AG09309 (cell line): ENCODE data around the gene GPR52.
A peak's percentile ranks its signal among the peaks of the same experiment; 100 is the strongest.
"Not testable (repeated sequence)": the region's sequence is repeated elsewhere in the genome, so short reads cannot be mapped to it uniquely, and the experiment has no call there.

Source experiments
- DNase-seq: peaks from one replicate; pipeline ENCODE4 v3.0.0-alpha.2; 2010; ENCODE audit warnings: low read depth
- H3K4me3 ChIP-seq: 2 replicates; pipeline ENCODE4 v1.5.1; 2011; ENCODE audit warnings: mild to moderate bottlenecking, low read depth, low read length, moderate library complexity; ENCODE audit not compliant: control insufficient read depth
- TF ChIP-seq, protein P1 (sequence below): IDR thresholded peaks from 2 replicates; pipeline ENCODE4 v1.5.1; 2011; ENCODE audit warnings: mild to moderate bottlenecking, low read depth, low read length, inconsistent platforms; ENCODE audit not compliant: insufficient read depth, control insufficient read depth; ENCODE audit errors: missing control alignments

Gene GPR52

DNA sequence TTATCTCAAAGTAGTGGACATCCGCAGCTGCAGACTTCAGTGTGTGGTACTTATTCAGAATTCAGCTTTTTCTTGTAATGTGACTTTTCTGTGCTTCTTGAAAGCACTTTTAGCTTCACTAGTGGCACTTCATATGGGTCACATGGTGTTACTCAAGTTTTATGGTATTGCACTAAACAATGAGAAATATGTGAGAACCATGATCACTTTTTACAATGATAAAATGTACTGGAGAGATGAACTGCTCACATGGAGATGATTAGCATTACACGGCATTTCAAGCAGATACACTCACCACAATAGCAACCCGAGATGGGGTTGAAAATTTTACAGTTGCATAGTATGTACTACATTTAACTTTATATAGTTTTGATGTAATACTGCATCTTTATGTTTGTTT is 40.1 kb upstream of the GPR52 start:
- TF ChIP-seq, protein P1, sequence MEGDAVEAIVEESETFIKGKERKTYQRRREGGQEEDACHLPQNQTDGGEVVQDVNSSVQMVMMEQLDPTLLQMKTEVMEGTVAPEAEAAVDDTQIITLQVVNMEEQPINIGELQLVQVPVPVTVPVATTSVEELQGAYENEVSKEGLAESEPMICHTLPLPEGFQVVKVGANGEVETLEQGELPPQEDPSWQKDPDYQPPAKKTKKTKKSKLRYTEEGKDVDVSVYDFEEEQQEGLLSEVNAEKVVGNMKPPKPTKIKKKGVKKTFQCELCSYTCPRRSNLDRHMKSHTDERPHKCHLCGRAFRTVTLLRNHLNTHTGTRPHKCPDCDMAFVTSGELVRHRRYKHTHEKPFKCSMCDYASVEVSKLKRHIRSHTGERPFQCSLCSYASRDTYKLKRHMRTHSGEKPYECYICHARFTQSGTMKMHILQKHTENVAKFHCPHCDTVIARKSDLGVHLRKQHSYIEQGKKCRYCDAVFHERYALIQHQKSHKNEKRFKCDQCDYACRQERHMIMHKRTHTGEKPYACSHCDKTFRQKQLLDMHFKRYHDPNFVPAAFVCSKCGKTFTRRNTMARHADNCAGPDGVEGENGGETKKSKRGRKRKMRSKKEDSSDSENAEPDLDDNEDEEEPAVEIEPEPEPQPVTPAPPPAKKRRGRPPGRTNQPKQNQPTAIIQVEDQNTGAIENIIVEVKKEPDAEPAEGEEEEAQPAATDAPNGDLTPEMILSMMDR = no peak
- DNase-seq = peak; percentile 54
- H3K4me3 ChIP-seq = no peak overlapping the region

DNA sequence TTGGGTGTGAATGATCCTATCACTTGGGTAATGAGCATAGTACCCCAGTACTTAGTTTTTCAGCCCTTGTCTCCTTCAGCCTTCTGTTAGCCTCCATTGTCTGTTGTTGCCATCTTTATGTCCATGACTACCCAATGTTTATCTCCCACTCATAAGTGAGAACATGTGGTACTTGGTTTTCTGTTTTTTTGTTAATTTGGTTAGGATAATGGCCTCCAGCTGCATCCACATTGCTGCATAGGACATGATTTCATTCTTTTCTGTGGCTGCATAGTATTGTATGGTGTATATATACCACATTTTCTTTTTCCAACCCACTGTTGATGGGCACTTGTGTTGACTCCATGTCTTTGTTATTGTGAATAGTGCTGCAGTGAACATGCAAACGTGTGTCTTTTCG is 39.6 kb upstream of the GPR52 start:
- DNase-seq = peak; percentile 4
- TF ChIP-seq, protein P1 = no peak
- H3K4me3 ChIP-seq = no peak overlapping the region

DNA sequence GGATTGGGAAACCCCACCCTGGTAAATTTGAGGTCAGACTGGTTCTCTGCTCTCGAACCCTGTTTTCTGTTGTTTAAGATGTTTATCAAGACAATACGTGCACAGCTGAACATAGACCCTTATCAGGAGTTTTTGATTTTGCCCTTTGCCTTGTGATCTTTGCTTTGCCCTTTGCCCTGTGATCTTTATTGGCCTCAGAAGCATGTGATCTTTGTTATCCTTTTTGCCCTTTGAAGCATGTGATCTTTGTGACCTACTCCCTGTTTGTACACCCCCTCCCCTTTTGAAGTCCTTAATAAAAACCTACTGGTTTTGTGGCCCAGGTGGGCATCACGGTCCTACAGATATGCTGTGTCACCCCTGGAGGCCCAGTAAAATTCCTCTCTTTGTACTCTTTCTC is 38.0 kb upstream of the GPR52 start:
- not testable (repeated sequence) for DNase-seq, H3K4me3 ChIP-seq

DNA sequence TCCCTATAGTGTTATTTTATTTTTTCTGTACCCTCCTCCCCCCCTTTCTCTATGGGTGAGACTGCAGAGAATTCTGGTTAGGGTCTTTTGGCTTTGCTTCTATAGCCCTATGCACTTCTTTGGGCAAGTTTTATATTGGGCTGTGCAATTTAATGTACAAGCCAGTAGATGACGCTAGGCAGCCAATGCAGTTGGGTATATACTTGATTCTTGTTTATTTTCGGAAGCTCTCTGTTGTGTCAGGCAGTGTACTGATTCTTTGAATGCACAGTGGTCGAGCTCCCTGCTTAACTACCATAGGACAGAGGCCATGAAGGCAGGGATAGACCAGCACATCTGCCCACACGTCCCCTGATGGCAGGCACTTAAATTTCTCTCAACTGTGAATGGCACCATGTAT is 34.1 kb upstream of the GPR52 start:
- TF ChIP-seq, protein P1 = peak; percentile 13
- DNase-seq = no peak
- H3K4me3 ChIP-seq = no peak overlapping the region

DNA sequence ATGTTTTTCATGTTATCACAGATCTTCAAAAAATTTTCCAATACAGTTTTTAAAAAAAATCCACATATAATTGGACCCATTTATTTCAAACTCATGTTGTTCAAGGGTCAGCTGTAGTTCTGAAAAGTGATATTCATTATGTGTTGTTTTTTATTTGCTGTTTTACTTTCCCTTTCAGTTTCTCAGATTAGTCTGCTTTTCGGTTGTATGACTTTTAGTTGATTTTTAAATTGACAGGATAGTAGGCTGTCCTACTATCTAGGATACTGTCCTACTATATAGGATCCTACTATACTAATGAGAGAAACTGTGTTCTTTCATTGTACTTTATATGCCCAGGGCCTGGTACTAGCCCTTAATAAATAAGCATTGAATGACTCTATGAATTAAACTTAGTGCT is 33.6 kb upstream of the GPR52 start:
- no peak for DNase-seq
- H3K4me3 ChIP-seq = no peak overlapping the region
- TF ChIP-seq, protein P1 = no peak

DNA sequence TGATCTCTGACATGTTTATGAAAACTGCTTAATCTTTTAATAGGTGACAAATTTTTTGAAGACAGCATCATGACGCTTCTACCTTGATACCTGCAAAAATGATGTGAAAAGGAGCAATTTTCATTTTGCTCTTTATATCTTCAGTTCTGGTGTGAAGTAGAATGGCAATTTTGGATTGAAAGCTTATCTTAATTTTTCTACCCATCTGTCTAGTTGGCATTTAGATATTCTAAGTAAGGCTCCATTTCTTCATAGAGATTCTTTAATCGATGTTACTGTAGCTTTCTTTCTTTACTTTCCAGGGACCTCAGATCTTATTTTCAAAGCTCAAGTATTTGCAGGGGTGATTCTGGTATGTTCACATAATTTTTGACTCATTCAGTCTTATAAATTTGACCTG is 32.3 kb upstream of the GPR52 start:
- TF ChIP-seq, protein P1 = no peak
- H3K4me3 ChIP-seq = no peak overlapping the region
- no peak for DNase-seq

DNA sequence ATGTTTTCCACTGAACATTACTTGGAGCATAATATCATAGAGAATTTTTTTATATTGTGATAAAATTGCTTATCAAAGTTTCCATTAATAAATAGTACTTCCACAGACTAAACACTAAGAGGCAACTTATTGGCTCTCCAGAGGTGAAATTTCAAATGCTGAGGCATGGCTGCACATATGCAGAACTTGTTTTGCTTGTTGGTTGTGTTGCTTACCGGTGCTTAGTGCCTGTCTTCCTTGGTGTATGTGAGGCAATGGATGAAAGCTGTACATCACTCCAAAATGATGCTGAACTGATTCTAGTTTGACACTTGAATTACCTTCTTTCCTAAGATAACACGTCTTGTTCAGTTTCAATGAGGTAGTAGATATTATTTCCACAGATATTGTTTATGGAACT is 29.8 kb upstream of the GPR52 start:
- TF ChIP-seq, protein P1 = no peak
- DNase-seq = no peak
- no peak overlapping the region for H3K4me3 ChIP-seq
